HTERT RPE-1 (cell line): ENCODE results near the gene PCIF1.
"Not testable (repeated sequence)": the region's sequence is repeated elsewhere in the genome, so short reads cannot be mapped to it uniquely, and the experiment has no call there.

Source experiments
- in situ Hi-C: fragments of 300-500 bp; cut with MboI; formaldehyde crosslinking; loops from 4 replicates; pipeline ENCODE4 v1.14.3; 2020; ENCODE audit warnings: low sequenced_read_pairs

PCIF1 gene

DNA sequence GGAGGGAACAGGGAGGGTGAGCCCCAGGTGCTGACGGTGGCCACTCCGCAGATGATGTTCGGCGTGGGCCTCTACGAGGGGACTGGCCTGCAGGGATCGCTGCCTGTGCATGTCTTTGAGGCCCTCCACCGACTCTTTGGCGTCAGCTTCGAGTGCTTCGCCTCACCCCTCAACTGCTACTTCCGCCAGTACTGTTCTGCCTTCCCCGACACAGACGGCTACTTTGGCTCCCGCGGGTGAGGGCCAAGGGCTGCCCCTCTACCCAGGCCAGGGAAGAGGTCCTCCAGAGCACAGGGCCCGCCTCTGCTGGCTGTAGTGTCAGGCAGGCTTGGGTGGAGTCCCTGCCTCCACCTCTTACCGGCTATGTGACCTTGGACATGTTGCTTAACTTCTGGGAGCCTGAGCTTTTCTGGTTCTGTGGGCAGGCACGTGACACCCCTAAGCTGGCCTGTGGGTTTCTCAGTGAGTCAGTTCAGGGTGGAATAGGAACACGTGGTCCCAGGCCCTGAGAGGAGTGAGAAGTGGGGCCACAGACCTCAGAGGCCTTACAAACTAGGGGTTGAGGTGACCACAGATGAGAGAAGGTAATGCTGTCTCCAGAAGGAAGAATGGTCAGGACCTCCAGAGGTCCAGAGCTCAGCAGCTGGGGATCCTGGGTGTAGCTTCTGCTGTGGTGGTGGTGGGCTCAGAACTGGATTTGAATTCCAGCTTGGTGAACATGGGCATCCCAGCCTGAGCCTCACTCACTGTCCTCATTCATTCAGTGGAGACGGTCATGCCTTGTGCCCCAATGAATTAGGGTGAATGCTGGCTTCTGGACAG, 11.9 kb downstream of the PCIF1 start:
- in situ Hi-C loops, result no loop called here

DNA sequence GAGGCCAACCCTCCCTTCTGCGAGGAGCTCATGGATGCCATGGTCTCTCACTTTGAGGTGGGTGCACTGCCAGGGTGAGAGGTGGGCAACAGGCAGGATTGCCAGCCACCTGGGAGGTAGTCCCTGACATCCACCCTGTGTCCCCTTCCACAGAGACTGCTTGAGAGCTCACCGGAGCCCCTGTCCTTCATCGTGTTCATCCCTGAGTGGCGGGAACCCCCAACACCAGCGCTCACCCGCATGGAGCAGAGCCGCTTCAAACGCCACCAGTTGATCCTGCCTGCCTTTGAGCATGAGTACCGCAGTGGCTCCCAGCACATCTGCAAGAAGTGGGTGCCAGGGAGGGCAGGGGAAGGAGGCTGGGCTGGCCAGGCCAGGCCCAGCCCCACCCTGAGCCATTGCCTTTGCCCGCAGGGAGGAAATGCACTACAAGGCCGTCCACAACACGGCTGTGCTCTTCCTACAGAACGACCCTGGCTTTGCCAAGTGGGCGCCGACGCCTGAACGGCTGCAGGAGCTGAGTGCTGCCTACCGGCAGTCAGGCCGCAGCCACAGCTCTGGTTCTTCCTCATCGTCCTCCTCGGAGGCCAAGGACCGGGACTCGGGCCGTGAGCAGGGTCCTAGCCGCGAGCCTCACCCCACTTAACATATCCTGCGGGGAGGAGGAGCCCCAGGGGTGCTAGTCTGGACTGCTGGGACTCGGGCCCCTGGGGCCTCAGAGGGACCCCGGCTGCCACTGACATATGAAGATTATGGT, 12.8 kb downstream of the PCIF1 start:
- in situ Hi-C loops, result no loop called here

DNA sequence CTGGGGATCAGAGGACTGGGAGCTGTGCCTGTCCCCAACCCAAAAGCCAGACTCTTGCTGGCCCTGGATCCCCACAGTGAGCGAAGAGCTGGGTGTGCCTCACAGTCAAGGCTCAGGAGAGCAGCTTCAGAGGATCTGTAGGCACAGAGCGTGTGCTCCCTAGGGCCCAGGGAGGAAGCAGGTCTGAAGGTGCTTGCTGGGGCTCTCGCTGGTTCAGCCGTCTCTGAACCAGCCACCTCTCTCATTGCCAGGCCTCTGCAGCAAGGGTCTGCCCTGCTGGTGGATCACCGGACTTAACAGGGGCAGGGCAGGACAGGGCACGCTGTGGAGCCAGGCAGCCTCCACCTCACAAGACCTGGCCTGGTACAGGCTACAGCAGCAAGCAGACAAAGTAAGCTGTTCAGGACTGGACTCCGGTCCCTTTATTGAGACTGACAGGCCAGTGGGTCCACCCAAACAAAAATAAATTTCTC, 13.8 kb downstream of the PCIF1 start:
- in situ Hi-C loops, result no loop called here

DNA sequence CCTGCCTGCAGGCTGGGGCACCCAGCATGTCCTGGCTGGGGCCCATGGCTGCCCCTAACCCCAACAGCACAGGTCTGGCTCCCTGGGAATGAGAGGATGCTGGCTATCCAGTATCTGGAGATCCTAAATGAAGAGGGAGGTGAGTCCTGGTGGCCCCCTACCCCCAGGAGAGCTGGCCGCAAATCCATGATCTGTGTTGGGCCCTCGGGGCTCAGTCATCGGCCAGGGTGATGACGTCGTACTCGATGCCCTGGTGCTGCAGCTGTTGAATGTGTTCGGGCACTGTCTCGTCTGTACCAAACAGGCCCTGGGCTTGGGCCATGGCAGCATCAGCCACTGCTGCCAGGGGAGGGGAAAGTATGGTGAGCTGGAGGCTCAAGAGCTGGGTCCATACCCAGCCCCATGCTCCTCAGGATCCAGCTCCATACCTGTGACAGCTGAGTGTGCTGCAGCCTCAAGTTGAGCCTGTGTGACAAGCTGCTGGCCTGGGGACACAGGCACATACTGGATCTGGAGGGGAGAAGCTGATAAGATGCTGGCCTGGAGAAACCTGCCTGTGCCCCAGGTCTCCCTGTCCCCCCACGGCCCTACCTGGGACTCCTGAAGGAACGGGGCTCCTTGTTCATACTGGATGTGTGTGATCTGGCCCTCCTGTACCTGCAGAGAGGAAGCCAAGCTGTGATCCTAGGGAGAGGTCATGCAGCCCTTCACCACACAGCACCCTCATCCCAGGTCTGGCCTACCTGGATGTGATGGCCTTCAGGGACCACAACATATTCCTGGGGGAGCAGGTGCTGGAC, 14.5 kb downstream of the PCIF1 start:
- in situ Hi-C loops, result no loop called here

DNA sequence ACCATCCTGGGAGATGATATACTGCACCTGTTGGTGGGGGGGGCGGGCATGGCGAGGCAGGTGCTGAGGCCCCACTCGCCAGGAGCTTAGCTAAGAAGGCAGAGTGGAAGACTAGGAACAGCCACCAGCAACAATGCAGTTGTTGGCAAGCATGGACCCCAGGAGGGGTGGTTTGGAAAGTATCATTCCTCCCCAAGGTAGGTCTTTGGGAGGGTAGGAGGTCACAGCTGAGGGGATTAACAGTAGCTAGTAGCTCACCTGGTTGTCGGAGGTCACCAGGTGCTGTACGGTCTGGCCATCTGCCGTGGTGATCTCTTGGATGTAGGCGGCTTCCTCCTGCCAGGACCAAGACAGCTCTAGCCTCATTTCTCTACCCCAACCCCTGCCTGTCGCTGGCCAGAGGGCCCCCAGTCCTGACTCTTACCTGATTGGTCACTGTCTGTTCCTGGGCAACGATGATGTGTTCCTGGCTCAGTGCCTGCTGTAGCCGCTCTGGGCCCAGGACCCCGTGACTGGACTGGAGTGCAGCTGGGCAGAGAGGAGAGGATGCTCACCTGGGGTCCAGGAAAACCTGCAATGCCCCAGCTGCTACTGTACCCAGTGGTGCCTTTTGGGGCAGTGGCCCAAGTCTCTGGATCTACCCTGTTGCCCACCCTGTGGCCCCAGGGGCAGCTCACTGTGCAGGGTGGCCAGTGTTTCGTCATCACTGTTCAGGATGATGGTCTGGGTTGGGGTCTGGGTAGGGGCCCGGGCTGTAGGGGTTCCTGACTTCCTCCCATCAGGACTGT, 15.3 kb downstream of the PCIF1 start:
- in situ Hi-C loops, result no loop called here

DNA sequence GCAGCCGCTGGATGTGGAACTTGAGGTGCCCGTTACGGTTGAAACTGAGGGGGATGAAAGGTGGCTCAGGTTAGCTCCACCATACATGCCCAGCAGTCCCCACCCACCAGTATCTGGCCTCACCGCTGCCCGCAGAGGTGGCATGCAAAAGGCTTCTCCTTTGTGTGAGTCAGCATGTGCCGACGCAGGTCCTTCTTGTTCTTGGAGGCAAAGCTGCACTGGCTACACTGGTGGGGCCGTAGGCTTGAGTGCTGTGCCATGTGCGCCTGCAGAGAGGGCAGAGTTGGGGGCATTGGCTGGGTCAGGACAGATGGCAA, 15.8 kb downstream of the PCIF1 start:
- in situ Hi-C loops, result no loop called here

DNA sequence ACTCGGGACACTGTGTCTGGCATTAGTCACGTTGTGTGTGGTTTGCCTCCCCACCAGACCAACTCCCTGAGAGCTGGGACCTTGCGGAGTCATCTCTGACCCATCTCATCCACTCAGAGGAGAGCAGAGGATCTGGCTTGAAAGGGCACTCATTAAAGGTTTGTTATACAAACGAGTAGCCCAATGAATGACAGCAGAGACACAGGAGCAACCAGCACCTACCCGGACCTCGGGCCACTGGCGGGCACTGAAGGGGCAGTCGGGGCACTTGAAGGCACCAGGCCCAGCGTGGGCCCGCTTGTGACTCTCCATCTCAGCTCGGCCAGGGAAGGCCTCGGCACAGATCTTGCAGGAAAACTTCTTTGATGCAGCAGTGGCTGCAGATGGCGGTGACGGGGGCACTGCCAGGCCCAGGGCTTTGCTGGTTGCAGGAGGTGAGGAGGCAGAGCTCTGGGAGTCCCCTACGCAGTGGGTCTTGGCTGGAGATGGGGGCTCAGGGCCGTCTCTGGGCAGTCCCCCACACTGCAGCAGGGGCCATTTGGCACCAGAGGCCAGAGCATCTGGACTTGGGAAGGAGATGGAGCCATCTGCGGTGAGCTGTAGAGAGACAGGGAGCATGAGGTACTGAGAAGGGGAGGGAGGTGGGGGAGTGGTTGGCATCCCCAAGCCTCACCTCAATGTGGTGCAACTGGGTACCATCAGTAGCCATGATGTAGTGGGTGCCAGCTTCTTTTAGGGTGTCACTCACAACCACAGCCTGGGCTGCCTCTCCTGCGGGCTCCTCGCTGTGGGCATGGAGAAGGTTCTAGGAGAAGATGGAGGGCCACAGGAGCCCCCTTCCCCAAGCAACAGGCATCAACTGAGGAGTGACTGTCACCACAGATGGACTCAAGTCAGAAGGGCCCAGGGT, 17.7 kb downstream of the PCIF1 start:
- in situ Hi-C loops, result no loop called here

DNA sequence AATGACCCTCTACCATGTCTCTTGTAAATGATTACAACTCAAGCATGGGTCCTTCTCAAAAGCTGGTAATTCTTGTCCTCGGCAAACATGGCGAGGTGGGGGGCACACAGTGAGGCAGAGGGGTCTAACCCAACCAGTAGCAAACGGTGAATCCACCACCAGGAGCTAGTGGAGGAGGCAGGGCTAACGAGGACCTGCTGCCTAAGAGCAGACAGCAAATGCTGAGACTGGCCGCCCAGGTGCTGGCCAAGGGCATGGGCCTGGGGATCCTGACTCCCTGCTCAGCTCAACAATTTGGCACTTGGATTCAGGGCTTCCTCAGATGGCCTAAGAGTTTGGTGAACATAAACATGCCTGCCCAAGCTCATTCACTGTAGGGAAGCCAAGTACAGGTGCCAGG, 18.4 kb downstream of the PCIF1 start:
- in situ Hi-C loops, result no loop called here

DNA sequence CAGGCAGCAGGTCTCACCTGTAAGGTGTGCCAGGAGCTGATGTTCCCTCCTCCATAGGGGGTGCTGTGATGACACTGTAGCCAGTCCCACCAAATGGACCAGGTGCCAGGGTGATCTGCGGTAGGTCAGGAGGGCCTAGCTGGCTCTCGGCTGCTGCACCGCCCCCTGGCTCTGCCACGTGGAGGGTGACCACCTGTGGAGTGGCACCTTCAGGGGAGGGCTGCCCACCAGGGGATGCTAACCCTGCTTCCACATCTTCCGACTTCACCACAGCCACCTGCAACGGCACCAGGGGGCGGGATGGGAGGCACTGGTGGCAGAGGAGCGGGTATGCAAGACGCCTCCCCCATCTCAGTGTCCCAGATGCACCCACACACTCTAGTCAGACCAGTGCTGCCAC, 19.2 kb downstream of the PCIF1 start:
- in situ Hi-C loops, result no loop called here

DNA sequence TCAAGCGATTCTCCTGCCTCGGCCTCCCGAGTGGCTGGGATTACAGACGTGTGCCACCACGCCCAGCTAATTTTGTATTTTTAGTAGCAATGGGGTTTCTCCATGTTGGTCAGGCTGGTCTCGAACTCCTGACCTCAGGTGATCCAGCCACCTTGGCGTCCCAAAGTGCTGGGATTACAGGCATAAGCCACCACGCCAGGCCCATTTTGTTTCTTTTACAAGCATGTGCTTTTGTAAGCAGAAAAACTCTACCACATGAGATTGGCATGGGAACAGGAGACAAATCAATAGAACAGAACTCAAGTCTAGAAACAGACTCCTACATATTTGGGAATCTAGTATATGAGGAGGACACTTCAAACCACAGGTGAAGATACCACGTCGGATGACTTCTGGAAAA, 21.8 kb downstream of the PCIF1 start:
- in situ Hi-C loops, result not testable (repeated sequence)

DNA sequence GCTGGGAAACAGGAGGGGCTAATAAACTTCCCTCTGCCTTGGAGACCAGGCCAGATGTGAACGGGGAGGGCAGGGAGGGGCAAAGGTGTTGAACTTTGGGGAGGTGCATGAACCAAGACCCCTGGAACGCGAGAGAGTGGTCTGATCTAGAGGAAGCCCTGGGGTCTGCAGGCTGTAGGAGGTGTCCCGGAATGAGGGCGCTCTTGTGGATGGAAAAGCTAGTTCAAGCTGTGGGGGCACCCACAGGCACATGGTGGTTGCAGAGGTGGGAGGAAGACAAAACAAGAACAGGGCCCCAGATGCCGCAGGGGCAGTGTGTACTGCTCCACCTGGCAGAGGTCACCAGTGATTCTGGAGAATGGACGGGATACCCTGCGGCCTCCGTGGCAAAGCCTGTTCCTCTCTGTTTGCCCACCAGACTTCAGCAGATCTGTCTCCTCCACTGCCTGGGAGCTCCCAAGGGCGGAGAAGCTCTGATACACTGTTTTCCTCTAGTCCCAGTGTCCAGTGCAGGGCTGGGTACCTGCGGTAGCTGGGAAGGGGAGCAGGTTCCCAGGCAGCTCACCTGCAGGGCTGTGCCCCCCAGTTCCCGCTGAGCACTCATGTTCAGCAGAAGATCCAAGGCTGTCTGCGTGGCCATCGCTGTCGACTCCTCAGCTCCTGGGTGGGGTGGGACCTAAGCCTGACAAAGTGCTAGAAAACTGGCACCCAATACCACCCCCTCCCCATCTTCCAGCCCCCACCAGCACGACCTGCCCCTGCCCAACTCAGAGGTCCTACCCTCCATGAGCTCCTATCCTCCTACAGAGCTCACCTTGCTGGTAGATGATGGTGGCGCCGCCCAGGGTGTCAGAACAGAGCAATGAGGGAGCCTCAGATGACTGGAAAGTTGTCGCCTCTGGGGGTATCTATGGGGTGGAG, 22.8 kb downstream of the PCIF1 start:
- in situ Hi-C loops, result no loop called here

DNA sequence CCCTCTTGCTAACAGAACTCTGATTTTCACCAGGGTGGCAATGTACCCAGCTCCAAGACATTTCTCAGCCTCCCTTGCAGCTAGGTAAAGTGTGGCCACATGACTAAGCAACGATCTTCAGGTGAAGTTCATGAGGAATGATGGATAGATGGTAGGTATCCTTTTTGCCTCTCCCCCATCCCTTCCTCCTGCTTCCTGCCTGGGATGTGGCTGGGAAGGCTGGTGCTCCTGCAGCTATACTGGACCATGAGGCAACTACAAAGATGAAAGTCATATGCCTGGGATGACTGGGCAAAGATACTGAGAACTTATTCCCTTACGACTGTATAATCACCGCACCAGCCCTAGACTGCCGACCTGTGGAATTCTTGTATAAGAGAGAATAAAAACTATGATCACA, 24.1 kb downstream of the PCIF1 start:
- in situ Hi-C loops, result no loop called here

DNA sequence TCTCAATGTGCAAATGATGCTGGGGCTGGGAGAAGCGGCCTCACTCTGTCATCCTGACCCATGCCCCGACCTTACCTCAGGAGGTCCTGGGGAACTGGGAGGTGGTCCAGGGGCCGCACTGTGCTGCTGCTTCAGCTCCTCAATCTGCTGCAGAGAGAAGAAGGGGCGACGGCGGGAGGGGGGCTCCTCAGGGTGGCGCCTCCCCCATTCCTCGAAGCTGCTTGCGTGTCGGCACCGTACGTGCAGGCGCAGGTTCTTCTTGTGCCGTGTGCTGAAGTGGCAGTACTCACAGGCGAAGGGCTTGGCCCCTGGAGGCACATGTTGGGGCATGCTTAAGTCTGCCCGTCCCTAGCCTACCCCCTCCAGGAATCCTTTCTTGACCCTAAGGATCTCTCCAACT, 24.6 kb downstream of the PCIF1 start:
- in situ Hi-C loops, result no loop called here

DNA sequence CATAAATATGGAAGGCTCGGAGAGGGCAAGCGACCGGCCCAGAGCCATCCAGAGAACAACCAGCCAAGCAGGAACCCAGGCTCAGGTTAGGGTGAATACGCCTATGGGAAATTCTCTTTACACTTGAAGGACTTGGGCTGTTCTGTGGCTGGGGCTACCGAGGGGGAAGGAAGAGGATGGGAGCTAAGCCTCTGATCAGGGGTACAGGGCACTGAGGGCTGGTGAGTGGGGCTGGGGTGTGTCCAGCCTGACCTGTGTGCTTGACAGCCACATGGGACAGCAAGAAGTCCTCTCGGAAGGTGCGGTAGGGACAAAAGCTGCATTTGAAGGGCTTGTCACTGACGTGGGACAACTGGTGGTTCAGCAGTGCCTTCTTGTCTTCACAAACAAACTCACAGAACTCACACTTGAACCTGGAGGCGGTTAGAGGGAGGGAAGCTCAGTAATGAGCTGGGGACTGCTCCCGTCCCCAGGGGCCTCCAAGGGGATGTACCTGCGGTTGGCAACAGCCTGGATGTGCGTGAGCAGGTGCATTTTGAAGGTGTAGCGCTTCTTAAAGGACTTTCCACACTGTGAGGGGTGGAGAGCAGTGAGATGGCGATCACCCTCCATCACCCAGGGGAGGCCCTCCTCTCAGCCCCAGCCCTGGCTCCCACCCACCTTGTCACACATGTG, 25.6 kb downstream of the PCIF1 start:
- in situ Hi-C loops, result no loop called here

DNA sequence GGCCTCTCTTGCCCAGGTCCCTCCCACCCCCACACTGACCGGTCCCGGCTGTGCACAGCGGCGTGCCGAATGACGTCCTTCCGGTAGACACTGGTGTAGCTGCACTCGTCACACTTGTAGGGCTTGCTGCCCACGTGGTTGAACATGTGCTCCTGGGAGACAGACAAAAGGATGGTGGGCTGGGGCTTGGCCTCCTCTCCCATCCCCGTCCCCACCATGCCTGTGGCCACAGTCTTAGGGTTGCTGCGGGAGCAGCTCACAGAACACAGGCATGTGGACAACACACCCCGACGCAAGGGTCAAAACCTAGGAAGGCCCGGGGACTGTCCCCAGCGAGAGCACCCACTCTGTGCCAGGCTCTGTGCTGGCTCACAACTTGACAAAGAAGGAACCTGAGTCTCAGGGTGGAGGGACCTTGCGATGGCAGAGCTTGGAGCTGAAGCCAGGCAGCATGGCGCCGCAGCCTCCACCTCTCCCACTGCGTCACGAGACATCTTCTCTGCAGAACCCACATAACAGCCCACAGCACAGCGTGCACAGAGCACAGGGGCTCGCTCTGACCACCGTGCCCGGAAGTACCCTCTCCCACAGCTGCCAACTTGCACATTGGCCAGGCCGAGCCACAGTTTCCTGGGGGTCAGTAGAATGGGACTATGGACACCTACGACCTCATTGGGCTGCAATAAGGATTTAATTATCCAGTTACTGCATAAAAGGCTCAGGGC, 27.7 kb downstream of the PCIF1 start:
- in situ Hi-C loops, result no loop called here

DNA sequence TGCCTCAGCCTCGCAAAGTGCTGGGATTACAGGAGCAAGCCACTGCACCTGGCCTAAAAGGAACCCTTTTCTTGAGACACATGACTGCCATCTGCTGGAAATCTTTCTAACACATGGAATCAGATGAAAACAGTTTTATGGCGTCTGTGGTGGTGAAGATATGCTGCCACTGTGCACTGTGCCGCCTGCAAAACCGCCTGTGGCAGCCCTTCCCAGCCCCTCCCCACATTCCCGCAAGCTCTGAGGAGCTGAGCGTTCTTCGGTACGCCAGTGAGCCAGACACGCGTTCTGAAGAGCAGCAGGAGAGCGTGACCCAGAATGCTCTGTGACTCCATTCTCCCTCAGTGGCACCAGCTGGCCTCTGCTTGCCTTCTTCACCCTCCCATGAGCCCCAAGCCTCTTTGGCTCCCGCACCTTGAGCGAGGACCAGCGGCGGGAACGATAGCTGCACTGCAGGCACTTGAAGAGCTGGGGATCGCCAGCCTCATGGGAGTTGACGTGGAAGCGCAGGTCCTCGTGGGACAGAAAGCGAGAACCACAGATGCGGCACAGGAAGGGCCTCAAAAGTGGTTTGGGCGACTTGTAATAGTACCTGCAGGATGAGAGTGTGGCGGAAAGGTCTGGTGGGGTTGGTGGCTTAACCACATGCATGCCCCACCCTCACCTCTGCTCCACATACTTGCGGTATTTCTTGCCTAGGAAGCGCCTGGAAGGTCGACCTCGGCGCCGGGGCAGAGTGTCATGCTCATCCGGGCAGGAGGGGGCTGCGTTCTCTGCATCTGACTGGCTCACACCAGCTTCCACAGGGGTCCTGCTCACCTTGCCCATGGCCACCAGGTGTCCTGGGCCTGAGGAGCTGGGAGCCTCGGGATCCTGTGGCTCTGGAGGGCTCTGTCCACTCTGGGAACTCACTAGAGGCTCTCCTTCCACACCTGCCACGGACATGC, 28.8 kb downstream of the PCIF1 start:
- in situ Hi-C loops, result no loop called here
